GM12873 (cell line): ENCODE measurements around the gene PIP4P1.

ENCODE experiments used
- TF ChIP-seq, protein P1 (sequence below): IDR thresholded peaks from 2 replicates; pipeline ENCODE4 v1.5.1; 2012; ENCODE audit warnings: low read depth, mild to moderate bottlenecking, moderate library complexity, low read length, control low read depth; ENCODE audit not compliant: insufficient read depth; ENCODE audit errors: missing control alignments

Gene PIP4P1

DNA sequence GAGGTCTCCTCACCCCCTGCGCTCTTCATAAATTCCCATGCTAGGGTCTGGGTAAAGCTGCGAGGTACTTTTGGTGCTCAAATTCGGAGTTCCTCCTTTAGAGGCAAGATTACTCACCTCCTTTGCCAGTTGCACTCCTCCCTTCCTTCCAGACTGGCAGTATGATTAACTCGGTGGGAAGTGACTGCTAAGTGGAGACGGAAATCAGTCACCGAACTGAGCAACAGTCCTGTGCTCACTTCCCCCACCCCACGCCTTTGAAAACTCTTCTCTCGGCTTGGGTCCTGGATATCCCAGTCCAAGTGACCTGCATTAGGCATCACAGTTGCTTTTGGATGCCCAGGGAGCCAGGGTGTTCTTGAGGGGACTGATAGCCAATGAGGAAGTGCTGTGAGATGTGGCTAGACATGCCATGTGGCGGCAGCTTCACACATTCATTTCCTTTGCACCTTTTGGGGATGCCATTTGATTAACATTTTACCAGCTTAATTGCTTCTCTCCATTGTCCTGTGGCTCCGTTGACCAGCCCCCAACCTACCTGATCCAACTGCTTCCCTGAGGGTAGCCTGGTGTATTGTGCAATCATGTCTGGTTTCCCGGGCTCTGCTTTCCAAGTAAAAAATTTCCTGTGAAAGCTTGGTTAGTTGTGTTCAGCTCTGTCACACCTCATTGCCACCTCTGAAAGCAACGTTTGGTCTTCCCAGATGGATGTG is 8.8 kb upstream of the PIP4P1 start:
- TF ChIP-seq, protein P1, sequence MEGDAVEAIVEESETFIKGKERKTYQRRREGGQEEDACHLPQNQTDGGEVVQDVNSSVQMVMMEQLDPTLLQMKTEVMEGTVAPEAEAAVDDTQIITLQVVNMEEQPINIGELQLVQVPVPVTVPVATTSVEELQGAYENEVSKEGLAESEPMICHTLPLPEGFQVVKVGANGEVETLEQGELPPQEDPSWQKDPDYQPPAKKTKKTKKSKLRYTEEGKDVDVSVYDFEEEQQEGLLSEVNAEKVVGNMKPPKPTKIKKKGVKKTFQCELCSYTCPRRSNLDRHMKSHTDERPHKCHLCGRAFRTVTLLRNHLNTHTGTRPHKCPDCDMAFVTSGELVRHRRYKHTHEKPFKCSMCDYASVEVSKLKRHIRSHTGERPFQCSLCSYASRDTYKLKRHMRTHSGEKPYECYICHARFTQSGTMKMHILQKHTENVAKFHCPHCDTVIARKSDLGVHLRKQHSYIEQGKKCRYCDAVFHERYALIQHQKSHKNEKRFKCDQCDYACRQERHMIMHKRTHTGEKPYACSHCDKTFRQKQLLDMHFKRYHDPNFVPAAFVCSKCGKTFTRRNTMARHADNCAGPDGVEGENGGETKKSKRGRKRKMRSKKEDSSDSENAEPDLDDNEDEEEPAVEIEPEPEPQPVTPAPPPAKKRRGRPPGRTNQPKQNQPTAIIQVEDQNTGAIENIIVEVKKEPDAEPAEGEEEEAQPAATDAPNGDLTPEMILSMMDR = no peak

DNA sequence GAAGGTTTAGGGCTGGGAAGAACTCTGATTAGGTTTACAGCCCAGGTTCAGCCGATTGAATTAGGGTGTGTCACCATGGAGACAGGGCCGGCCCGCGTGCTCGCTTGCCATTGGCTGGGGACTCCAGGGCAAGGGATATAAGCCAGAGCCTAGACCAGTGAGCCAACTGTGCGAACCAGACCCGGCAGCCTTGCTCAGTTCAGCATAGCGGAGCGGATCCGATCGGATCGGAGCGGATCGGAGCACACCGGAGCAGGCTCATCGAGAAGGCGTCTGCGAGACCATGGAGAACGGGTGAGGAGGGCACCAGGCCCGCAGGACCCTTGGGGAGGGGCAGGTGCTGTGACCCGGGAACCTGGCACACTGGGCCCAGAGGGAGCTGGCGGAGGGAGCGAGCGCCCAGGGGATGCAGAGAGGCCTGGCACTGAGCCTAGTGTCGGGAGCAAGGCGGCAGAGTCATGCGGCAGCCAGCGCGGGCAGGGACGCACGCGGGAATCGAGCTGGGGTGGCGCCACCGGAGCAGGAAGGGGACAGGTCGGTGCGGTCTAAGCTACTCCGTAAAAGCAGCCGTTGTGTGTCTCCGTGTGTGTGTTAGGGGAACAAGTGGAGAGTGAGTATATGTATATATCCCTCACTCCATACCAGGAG is 8.1 kb upstream of the PIP4P1 start, which contains the start of gene PNP:
Gene PNP (plus strand): TSS at position 165 of the 648 bp plus-strand sequence. CDS start 119 bp downstream, at position 284.
- TF ChIP-seq, protein P1 = no peak

DNA sequence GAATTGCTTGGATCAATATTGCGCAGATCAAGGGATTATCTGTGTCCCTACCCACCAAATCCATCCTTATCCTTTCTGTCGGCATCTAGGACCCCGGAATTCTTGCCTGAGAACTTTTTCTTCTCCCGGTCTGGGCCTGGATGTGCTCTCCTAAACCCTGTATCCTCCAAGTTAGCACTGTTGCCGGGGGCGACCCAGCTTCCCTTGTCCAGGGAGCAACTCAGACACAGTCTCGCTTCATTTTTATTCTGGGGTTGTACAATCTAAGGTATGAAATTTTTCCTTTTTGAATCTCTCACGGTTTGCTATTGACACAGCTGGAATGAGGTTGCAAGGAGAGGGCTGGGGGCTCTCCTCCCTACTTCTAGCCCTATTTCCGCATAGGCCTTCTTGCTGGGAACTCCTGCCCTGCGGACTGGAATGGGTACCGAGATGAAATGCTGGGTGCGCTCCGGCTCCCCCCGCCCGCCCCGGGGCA is 7.6 kb upstream of the PIP4P1 start:
- TF ChIP-seq, protein P1 = no peak

DNA sequence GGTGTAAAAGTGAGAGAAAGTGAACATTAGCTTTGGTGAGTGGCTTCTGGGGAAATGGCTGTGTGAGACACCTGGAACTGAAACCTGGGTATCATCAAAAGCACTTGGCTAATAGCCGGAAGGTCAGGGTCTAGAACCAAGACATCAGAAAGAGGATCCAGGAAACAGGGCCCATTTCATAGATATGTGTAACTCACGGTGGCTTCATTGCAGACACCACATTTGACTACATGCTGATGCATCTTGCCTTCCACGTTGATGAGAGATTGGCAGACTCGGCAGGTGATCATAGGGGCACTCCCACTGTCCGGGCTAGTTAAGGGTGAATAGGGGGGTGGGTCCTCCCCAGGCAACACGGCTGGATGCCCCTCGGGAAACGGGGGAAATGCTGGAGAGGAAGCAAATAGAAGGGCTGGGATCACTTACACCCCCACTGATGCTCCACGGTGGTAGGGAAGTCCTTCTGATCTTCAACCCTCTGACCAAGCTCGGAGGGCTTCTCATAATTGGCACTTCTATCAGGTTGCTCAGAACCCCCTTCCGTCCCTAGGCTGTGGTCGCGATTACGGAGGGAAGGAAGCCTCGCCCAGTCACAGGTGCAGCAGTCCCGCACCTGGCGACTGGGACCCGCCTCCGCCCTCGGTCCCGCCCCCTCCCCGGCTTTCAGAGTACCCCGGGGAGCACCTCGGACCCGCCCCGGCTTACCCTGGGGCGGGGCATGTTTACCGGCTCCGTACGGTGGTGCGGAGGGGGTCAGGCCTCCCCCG is 593 bp downstream of the PIP4P1 start:
- TF ChIP-seq, protein P1 = no peak

DNA sequence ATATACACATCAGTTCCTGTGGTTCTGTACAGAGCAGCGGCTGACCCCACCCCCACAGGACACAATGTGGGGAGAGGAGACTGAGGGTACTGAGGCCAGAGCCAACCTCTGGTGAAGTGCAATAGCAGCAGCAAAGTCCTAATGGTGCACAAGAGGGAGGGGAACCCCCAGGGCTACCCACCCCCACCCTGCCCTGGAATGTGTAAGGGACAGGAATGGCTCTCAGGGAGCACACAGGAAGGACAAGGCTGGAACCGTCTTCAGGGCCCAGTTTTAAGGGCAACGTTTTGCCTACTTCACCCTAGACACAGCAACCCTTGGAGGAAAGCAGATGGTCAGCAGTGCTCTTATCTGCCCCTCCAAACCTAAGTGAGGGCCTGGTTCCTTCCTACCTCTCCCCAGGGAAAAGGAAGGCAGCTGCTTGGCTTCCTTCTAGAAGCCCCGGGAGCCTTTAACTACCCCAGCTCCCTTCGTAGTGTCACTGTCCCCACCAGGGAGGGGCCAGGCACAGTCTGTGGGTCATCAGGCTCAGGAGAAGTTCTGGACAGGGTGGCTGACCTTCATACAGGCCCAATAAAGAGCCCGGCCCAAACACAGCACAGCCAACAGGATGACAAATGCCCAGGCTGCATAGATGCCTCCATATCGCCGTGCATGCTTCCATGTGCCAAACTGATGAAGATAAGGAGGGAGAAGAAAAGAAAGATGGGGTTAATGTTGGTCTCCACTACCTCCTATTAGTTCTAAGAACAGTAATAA is 3.0 kb downstream of the PIP4P1 start:
- TF ChIP-seq, protein P1 = no peak

DNA sequence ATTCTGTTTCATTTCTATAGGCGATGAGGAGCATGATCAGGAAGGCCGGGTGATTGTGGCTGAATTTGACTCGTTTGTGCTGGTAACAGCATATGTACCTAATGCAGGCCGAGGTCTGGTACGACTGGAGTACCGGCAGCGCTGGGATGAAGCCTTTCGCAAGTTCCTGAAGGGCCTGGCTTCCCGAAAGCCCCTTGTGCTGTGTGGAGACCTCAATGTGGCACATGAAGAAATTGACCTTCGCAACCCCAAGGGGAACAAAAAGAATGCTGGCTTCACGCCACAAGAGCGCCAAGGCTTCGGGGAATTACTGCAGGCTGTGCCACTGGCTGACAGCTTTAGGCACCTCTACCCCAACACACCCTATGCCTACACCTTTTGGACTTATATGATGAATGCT is 4.3 kb downstream of the PIP4P1 start:
- TF ChIP-seq, protein P1 = no peak
